Erythroblast (primary cell): ENCODE measurements around the gene PSORS1C1.

ENCODE experiments used
- GATA1 ChIP-seq: IDR thresholded peaks from 2 replicates; pipeline ENCODE4 v1.6.1; 2011; ENCODE audit warnings: low read depth, mild to moderate bottlenecking, control low read depth, low read length, moderate library complexity
- POLR2A ChIP-seq: IDR thresholded peaks from 2 replicates; pipeline ENCODE4 v1.6.1; 2011; ENCODE audit warnings: mild to moderate bottlenecking, low read length

GRCh38 chr6:31115941-31116560 is 1.5 kb downstream of the PSORS1C1 start:
- TF ChIP-seq POLR2A (no peak), GATA1 (no peak)
